OCI-LY1 (cell line): ENCODE data around the gene THUMPD3.

Experiments
- H2AFZ ChIP-seq: fragments of 200-600 bp; sonication (generic), shearing (Covaris generic); 2 replicates; pipeline ENCODE4 v1.6.0; 2014; ENCODE audit warnings: antibody characterized with exemption, mild to moderate bottlenecking, low read length
- H3F3A ChIP-seq: fragments of 200-600 bp; sonication (generic), shearing (Covaris generic); 2 replicates; pipeline ENCODE4 v1.6.0; 2014; ENCODE audit warnings: mild to moderate bottlenecking, antibody characterized with exemption, low read length, moderate library complexity; ENCODE audit not compliant: insufficient read depth
- H3K27ac ChIP-seq: fragments of 200-600 bp; sonication (generic); 2 replicates; pipeline ENCODE4 v1.5.1; 2014; ENCODE audit warnings: low read length, mixed run types, mild to moderate bottlenecking, low read depth; ENCODE audit not compliant: poor library complexity, severe bottlenecking
- H3K27me3 ChIP-seq: fragments of 200-600 bp; sonication (generic); 2 replicates; pipeline ENCODE4 v1.6.0; 2014; ENCODE audit warnings: antibody characterized with exemption, mild to moderate bottlenecking, low read length, moderate library complexity; ENCODE audit not compliant: insufficient read depth
- H3K36me3 ChIP-seq: fragments of 200-600 bp; sonication (generic); 2 replicates; pipeline ENCODE4 v1.6.1; 2014; ENCODE audit warnings: mild to moderate bottlenecking, antibody characterized with exemption, low read length, moderate library complexity, mixed read lengths; ENCODE audit not compliant: insufficient read depth
- H3K4me1 ChIP-seq: fragments of 200-600 bp; sonication (generic); 2 replicates; pipeline ENCODE4 v1.5.1; 2014; ENCODE audit warnings: mild to moderate bottlenecking, low read length, moderate library complexity; ENCODE audit not compliant: insufficient read depth, severe bottlenecking
- H3K4me2 ChIP-seq: fragments of 200-600 bp; sonication (generic), shearing (Covaris generic); 2 replicates; pipeline ENCODE4 v1.6.1; 2014; ENCODE audit warnings: low read length
- H3K4me3 ChIP-seq: fragments of 200-600 bp; sonication (generic); 2 replicates; pipeline ENCODE4 v1.5.1; 2014; ENCODE audit warnings: low read length, low read depth, mild to moderate bottlenecking, mixed read lengths; ENCODE audit not compliant: poor library complexity, severe bottlenecking
- H3K79me2 ChIP-seq: fragments of 200-600 bp; shearing (Covaris generic); 2 replicates; pipeline ENCODE4 v1.6.1; 2016; ENCODE audit warnings: mixed run types, low read length, mixed read lengths; ENCODE audit not compliant: insufficient read depth
- H3K9ac ChIP-seq: fragments of 200-600 bp; sonication (generic), shearing (Covaris generic); 2 replicates; pipeline ENCODE4 v1.6.1; 2014; ENCODE audit warnings: mild to moderate bottlenecking, low read length, mixed read lengths
- H3K9me2 ChIP-seq: fragments of 200-600 bp; sonication (generic), shearing (Covaris generic); 2 replicates; pipeline ENCODE4 v1.6.1; 2014; ENCODE audit warnings: low read depth, mild to moderate bottlenecking, low read length, mixed read lengths
- H3K9me3 ChIP-seq: fragments of 200-600 bp; shearing (Covaris generic); 2 replicates; pipeline ENCODE4 v1.6.1; 2014; ENCODE audit warnings: low read length, mixed read lengths
- H4K20me1 ChIP-seq: fragments of 200-600 bp; sonication (generic), shearing (Covaris generic); 2 replicates; pipeline ENCODE4 v1.6.0; 2016; ENCODE audit warnings: mild to moderate bottlenecking, low read length; ENCODE audit not compliant: insufficient read depth
- EZH2 ChIP-seq: fragments of 200-600 bp; sonication (generic), shearing (Covaris generic); IDR thresholded peaks from 2 replicates; pipeline ENCODE4 v1.8.0; 2017; ENCODE audit warnings: borderline replicate concordance, mixed run types, mild to moderate bottlenecking, antibody characterized with exemption, low read length, moderate library complexity, mixed read lengths
- TF ChIP-seq, protein P1 (sequence below): fragments of 200-600 bp; sonication (generic), shearing (Covaris generic); IDR thresholded peaks from 2 replicates; pipeline ENCODE4 v1.5.1; 2017; ENCODE audit warnings: mild to moderate bottlenecking, antibody characterized with exemption, low read length, moderate library complexity, mixed read lengths

Gene THUMPD3

DNA sequence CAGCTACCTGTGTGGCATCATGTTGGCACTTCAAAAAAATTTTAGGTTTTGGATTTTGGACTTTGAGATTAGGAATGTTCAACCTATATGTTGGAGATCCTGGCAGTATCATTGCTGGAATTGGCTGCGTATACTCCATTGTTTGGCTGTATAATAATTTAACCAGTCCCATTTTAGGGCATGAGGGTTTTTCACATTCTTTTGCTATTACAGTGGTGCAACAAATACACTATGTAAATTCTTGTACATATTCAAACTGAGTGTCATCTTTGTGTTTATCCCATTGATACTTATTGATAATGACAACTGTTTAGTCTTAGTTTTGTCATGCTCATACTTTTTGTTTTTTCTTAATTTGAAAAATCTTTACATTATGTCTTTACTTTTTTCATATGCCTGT lies 6.7 kb downstream of the THUMPD3 start:
- Histone ChIP-seq H3K79me2 (no peaks in the 10 kb centered on the region), H3K9me3 (no peaks in the 10 kb centered on the region), H4K20me1 (no peaks in the 10 kb centered on the region), H3K27ac (no peak overlapping the region), H3K4me3 (no peak overlapping the region), H3K9me2 (no peaks in the 10 kb centered on the region), H2AFZ (no peak overlapping the region), H3K4me2 (no peak overlapping the region), H3K27me3 (no peaks in the 10 kb centered on the region), H3K9ac (no peak overlapping the region), H3K36me3 (peaks cover 92% of the 10 kb centered on the region), H3K4me1 (peaks cover 3% of the 10 kb centered on the region), H3F3A (no peaks in the 10 kb centered on the region)
- TF ChIP-seq EZH2 = no peak
- TF ChIP-seq, protein P1, sequence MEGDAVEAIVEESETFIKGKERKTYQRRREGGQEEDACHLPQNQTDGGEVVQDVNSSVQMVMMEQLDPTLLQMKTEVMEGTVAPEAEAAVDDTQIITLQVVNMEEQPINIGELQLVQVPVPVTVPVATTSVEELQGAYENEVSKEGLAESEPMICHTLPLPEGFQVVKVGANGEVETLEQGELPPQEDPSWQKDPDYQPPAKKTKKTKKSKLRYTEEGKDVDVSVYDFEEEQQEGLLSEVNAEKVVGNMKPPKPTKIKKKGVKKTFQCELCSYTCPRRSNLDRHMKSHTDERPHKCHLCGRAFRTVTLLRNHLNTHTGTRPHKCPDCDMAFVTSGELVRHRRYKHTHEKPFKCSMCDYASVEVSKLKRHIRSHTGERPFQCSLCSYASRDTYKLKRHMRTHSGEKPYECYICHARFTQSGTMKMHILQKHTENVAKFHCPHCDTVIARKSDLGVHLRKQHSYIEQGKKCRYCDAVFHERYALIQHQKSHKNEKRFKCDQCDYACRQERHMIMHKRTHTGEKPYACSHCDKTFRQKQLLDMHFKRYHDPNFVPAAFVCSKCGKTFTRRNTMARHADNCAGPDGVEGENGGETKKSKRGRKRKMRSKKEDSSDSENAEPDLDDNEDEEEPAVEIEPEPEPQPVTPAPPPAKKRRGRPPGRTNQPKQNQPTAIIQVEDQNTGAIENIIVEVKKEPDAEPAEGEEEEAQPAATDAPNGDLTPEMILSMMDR = no peak

DNA sequence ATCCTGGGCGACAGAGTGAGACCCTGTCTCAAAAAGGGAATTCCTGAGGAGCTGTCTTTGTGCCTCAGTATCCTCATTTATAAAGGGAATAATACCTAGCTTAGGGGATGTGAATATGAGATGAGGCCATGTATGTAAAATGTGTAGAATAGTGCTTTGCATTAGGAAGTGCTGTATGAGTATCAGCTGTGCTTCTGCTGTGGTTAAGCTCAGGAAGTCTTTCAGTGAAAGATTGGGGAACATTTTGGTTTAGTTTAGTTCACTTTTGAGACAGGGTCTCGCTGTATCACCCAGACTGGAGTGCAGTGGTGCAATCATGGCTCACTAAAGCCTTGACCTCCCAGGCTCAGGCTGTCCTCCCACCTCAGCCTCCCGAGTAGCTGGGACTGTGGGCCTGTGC lies 10.6 kb downstream of the THUMPD3 start:
- no peaks in the 10 kb centered on the region; the same call in 1 of the 2 replicates for H3F3A ChIP-seq
- no peaks in the 10 kb centered on the region for H3K79me2 ChIP-seq
- no peaks in the 10 kb centered on the region for H3K4me1 ChIP-seq

DNA sequence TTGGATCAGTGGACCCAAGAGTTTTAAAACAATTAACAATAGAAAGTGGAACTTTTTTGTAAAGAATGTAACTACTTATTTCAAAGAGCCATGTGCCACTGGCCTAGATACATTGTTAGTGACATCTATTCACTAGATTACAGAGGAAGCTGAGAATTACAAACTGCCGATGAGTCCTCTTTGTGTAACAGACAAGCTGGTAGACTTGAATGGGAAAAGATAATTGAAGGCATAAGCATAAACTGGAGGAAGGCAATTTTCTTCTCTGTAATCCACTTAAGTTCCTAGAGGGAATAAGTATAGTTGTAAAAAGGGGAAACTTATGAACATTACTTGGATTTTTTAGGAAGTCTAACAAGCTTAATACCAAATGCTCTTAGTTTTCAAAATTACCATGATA lies 15.1 kb downstream of the THUMPD3 start:
- no peaks in the 10 kb centered on the region for H4K20me1 ChIP-seq
- no peaks in the 10 kb centered on the region for H3K79me2 ChIP-seq
- no peaks in the 10 kb centered on the region for H3K4me1 ChIP-seq
- H3K4me3 ChIP-seq = no peak overlapping the region
- H3K9ac ChIP-seq = no peak overlapping the region
- no peak overlapping the region for H3K27ac ChIP-seq
- H2AFZ ChIP-seq = no peak overlapping the region
- no peaks in the 10 kb centered on the region for H3K9me3 ChIP-seq
- no peaks in the 10 kb centered on the region for H3K9me2 ChIP-seq
- peaks cover 94% of the 10 kb centered on the region for H3K36me3 ChIP-seq
- no peak for TF ChIP-seq EZH2
- TF ChIP-seq, protein P1 = no peak
- H3F3A ChIP-seq = no peaks in the 10 kb centered on the region; the same call in 1 of the 2 replicates
- no peak overlapping the region for H3K4me2 ChIP-seq
- H3K27me3 ChIP-seq = no peaks in the 10 kb centered on the region

More for the DNA sequence above, 10.6 kb downstream of the THUMPD3 start:
- Histone ChIP-seq H4K20me1 (no peaks in the 10 kb centered on the region), H3K9me3 (no peaks in the 10 kb centered on the region), H3K27me3 (no peaks in the 10 kb centered on the region), H3K4me2 (no peak overlapping the region), H3K27ac (no peak overlapping the region), H3K9ac (no peak overlapping the region), H3K4me3 (no peak overlapping the region), H2AFZ (no peak overlapping the region), H3K36me3 (peaks cover 94% of the 10 kb centered on the region), H3K9me2 (no peaks in the 10 kb centered on the region)
- no peak for TF ChIP-seq EZH2
- TF ChIP-seq, protein P1 = no peak
